Astrocyte (in vitro differentiated cells and primary cell): ENCODE measurements around the gene PHF21B. TPM values are rescaled to one million over a fixed set of nuclear protein-coding genes. Genes with fewer than 3 reads are reported as not detected.

Source experiments
- DNase-seq: peaks from one replicate; pipeline ENCODE4 v3.0.0-alpha.2; 2010; ENCODE audit warnings: low read depth
- FAIRE-seq: peaks from 2 replicates; lab custom pipeline; 2011; peaks lifted over from hg19 to GRCh38; lab: Jason Lieb, UNC
- H2AFZ ChIP-seq: 2 replicates; pipeline ENCODE4 v1.6.0; 2012; ENCODE audit warnings: low read depth, low read length, inconsistent platforms
- H3K27ac ChIP-seq: 2 replicates; pipeline ENCODE4 v1.5.1; 2011; ENCODE audit warnings: low read depth, low read length, inconsistent platforms
- H3K27me3 ChIP-seq: 2 replicates; pipeline ENCODE4 v1.6.0; 2011; ENCODE audit warnings: low read length, inconsistent platforms; ENCODE audit not compliant: insufficient read depth
- H3K36me3 ChIP-seq: 2 replicates; pipeline ENCODE4 v1.5.1; 2011; ENCODE audit warnings: low read length, inconsistent platforms; ENCODE audit not compliant: insufficient read depth
- H3K4me1 ChIP-seq: 2 replicates; pipeline ENCODE4 v1.5.1; 2011; ENCODE audit warnings: low read length, inconsistent platforms; ENCODE audit not compliant: insufficient read depth
- H3K4me2 ChIP-seq: 2 replicates; pipeline ENCODE4 v1.6.0; 2012; ENCODE audit warnings: low read length, inconsistent platforms
- H3K4me3 ChIP-seq: 2 replicates; pipeline ENCODE4 v1.5.1; 2011; ENCODE audit warnings: low read depth, mild to moderate bottlenecking, low read length, inconsistent platforms; ENCODE audit not compliant: insufficient read depth
- H3K79me2 ChIP-seq: 2 replicates; pipeline ENCODE4 v1.6.0; 2012; ENCODE audit warnings: mild to moderate bottlenecking, low read length, inconsistent platforms; ENCODE audit not compliant: insufficient read depth
- H3K9ac ChIP-seq: 2 replicates; pipeline ENCODE4 v1.6.0; 2012; ENCODE audit warnings: mild to moderate bottlenecking, low read length, inconsistent platforms
- H3K9me3 ChIP-seq: 2 replicates; pipeline ENCODE4 v1.5.1; 2012; ENCODE audit warnings: low read depth, mild to moderate bottlenecking, low read length, inconsistent platforms; ENCODE audit not compliant: insufficient read depth
- H4K20me1 ChIP-seq: 2 replicates; pipeline ENCODE4 v1.6.0; 2012; ENCODE audit warnings: low read length, inconsistent platforms; ENCODE audit not compliant: insufficient read depth
- H3K27ac Mint-ChIP-seq: one replicate; pipeline ENCODE4 v1.8.0; 2021; ENCODE audit warnings: mild to moderate bottlenecking, mixed read lengths; ENCODE audit not compliant: unreplicated experiment
- H3K27me3 Mint-ChIP-seq: one replicate; pipeline ENCODE4 v1.8.0; 2021; ENCODE audit warnings: low read depth, mixed read lengths; ENCODE audit not compliant: unreplicated experiment
- H3K36me3 Mint-ChIP-seq: one replicate; pipeline ENCODE4 v1.8.0; 2021; ENCODE audit warnings: low read depth, mixed read lengths; ENCODE audit not compliant: unreplicated experiment
- H3K4me1 Mint-ChIP-seq: one replicate; pipeline ENCODE4 v1.8.0; 2021; ENCODE audit warnings: low read depth, mixed read lengths; ENCODE audit not compliant: unreplicated experiment
- H3K4me3 Mint-ChIP-seq: one replicate; pipeline ENCODE4 v1.8.0; 2021; ENCODE audit warnings: mild to moderate bottlenecking, moderate library complexity, mixed read lengths; ENCODE audit not compliant: unreplicated experiment
- H3K9me3 Mint-ChIP-seq: one replicate; pipeline ENCODE4 v1.8.0; 2021; ENCODE audit warnings: mild to moderate bottlenecking, mixed read lengths; ENCODE audit not compliant: unreplicated experiment
- EZH2 ChIP-seq: IDR thresholded peaks from 2 replicates; pipeline ENCODE4 v1.6.1; 2012; ENCODE audit warnings: mild to moderate bottlenecking, low read length, inconsistent platforms; ENCODE audit not compliant: insufficient read depth
- total RNA-seq: library from RNA; stranded (reverse); gene quantifications from 2 replicates; pipeline ENCODE4 v1.2.1, GENCODE V29; 2021
- TF ChIP-seq, protein P1 (sequence below): IDR thresholded peaks from 2 replicates; pipeline ENCODE4 v1.5.1; 2011; ENCODE audit warnings: low read depth, mild to moderate bottlenecking, inconsistent platforms, low read length, moderate library complexity; ENCODE audit not compliant: insufficient read depth

The PHF21B gene
- total RNA-seq, 1 donor from 2014 or later, result 6.3 TPM

DNA sequence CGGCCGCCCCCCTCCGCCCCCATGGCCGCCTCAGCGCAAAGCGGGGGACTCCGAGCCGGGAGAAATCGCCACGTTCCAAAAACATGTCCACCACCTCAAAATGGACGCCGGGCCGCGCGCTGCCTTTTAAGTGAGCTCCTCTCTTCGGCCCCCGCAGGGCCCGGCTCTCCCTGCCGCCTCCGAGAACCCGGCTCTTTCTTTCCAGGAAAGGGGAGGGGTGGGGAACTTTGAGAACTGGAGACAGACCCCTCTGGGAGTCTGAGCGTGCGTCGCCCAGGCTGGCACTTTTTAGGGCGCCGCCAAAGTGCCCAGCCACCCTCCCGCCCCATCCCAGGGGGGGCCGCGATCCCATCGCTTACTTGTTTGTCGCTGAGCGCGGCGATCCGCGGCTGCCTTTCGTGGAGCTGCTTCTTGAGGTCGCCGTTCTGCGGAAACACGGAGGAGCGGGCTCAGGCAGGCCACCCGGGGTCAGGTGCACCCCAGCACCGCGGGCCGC is 1.6 kb downstream of the PHF21B start:
- H3K27ac Mint-ChIP-seq, result no peak overlapping the region

DNA sequence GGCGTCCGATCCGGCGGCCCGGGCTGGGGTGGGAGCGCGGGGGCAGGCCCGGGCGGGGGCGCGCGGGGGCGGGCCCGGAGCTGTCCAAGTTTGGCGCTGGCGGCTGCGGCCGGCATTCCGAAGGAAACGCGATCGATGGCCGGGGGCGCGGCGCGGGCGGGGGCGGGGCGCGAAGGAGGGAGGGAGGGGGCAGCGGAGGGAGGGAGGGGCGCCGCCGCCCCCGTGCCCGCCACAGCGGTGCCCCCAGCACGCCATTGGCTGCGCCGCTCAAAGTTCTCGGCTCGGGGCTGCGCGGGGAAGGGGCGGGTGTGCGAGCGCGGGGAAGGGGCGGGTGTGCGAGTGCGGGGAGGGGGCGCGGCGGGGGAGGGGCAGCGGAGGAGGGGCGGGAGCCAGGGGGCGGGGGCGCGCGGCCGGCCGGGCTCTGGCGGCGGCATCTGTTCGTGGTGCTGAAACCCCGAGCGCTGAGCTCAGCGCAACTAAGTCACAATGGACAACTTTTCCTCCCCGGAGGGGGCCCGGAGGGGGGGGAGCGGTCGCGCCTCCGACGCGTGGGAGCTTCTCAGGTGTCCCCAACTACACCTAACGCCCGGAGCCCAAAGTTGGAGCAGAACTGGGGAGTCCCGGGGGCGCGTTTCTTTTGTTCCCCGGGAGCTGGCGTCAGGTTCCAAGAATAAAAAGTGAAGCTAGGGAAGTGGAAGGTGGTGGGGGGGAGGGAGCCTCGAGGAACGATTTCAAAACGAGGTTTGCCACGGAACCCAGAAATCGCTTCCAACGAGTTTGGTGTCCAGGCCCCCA is 2.2 kb downstream of the PHF21B start:
- TF ChIP-seq, protein P1, sequence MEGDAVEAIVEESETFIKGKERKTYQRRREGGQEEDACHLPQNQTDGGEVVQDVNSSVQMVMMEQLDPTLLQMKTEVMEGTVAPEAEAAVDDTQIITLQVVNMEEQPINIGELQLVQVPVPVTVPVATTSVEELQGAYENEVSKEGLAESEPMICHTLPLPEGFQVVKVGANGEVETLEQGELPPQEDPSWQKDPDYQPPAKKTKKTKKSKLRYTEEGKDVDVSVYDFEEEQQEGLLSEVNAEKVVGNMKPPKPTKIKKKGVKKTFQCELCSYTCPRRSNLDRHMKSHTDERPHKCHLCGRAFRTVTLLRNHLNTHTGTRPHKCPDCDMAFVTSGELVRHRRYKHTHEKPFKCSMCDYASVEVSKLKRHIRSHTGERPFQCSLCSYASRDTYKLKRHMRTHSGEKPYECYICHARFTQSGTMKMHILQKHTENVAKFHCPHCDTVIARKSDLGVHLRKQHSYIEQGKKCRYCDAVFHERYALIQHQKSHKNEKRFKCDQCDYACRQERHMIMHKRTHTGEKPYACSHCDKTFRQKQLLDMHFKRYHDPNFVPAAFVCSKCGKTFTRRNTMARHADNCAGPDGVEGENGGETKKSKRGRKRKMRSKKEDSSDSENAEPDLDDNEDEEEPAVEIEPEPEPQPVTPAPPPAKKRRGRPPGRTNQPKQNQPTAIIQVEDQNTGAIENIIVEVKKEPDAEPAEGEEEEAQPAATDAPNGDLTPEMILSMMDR, result no peak
- peak; percentile 7 for TF ChIP-seq EZH2
- H3K4me3 ChIP-seq, result peak overlapping the region; percentile 33
- peaks cover 11% of the 10 kb centered on the region for H3K79me2 ChIP-seq
- Mint-ChIP-seq H3K27ac (no peak overlapping the region), H3K4me3 (peak overlapping the region; percentile 74), H3K27me3 (peaks cover 2% of the 10 kb centered on the region), H3K4me1 (peaks cover 16% of the 10 kb centered on the region), H3K9me3 (no peaks in the 10 kb centered on the region), H3K36me3 (no peaks in the 10 kb centered on the region)
- no peaks in the 10 kb centered on the region for H3K36me3 ChIP-seq
- H3K4me2 ChIP-seq, result peak overlapping the region; percentile 96
- H3K4me1 ChIP-seq, result peaks cover 8% of the 10 kb centered on the region
- no peak overlapping the region for H3K9ac ChIP-seq
- no peaks in the 10 kb centered on the region for H3K9me3 ChIP-seq
- peaks cover 43% of the 10 kb centered on the region for H3K27me3 ChIP-seq
- no peak overlapping the region for H3K27ac ChIP-seq
- FAIRE-seq, result no peak
- H4K20me1 ChIP-seq, result peaks cover 13% of the 10 kb centered on the region
- H2AFZ ChIP-seq, result no peak overlapping the region
- peak; percentile 27 for DNase-seq

More for the DNA sequence above, 1.6 kb downstream of the PHF21B start:
- Mint-ChIP-seq H3K4me3 (peak overlapping the region; percentile 74), H3K4me1 (peaks cover 16% of the 10 kb centered on the region), H3K9me3 (no peaks in the 10 kb centered on the region), H3K27me3 (peaks cover 6% of the 10 kb centered on the region), H3K36me3 (no peaks in the 10 kb centered on the region)
- Histone ChIP-seq H3K9me3 (no peaks in the 10 kb centered on the region), H3K9ac (no peak overlapping the region), H3K4me2 (peak overlapping the region; percentile 96), H3K27me3 (peaks cover 46% of the 10 kb centered on the region), H3K4me3 (peak overlapping the region; percentile 33), H3K27ac (no peak overlapping the region), H4K20me1 (peaks cover 13% of the 10 kb centered on the region), H3K79me2 (peaks cover 11% of the 10 kb centered on the region), H3K4me1 (peaks cover 8% of the 10 kb centered on the region), H3K36me3 (no peaks in the 10 kb centered on the region), H2AFZ (no peak overlapping the region)
- peak; percentile 20 for TF ChIP-seq EZH2
- TF ChIP-seq, protein P1, result no peak
- FAIRE-seq (no peak), DNase-seq (no peak)

DNA sequence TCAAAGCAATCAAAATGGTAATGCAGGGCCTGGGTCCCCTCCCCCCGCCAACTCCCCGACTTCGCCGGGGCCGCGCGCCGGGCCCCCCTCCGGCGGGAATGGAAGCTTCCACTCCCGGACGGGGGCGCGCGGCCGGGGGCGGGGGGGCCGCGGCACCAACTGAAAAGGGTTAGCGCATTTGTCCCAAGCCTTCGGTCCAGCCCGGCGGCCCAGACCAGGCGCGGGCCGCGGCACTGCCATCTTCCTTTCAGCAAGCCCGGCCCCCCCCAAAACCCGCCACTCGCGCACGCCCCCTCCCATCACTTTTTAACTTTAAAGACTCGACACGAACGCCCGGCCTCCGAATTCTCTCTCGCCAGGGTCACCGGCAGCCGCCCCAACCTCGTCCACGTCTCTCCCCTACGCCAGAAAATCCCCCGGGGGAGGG is 2.8 kb downstream of the PHF21B start:
- Mint-ChIP-seq H3K9me3 (no peaks in the 10 kb centered on the region), H3K27ac (no peak overlapping the region), H3K36me3 (no peaks in the 10 kb centered on the region), H3K4me1 (peaks cover 16% of the 10 kb centered on the region), H3K27me3 (no peaks in the 10 kb centered on the region), H3K4me3 (peak overlapping the region; percentile 93)
- peak overlapping the region; percentile 68 for H3K4me2 ChIP-seq
- H3K9me3 ChIP-seq, result no peaks in the 10 kb centered on the region
- peaks cover 8% of the 10 kb centered on the region for H3K4me1 ChIP-seq
- no peak for DNase-seq
- H3K79me2 ChIP-seq, result peaks cover 11% of the 10 kb centered on the region
- TF ChIP-seq, protein P1, result no peak
- TF ChIP-seq EZH2, result peak; percentile 73
- peaks cover 13% of the 10 kb centered on the region for H4K20me1 ChIP-seq
- no peaks in the 10 kb centered on the region for H3K36me3 ChIP-seq
- H3K4me3 ChIP-seq, result peak overlapping the region; percentile 42
- peaks cover 38% of the 10 kb centered on the region for H3K27me3 ChIP-seq
- no peak overlapping the region for H3K9ac ChIP-seq
- no peak overlapping the region for H3K27ac ChIP-seq
- FAIRE-seq, result no peak
- no peak overlapping the region for H2AFZ ChIP-seq
